H1 (cell line): ENCODE results near the gene CD84. TPM values are rescaled to one million over a fixed set of nuclear protein-coding genes. Genes with fewer than 3 reads are reported as not detected.

Experiments
- CTCF ChIA-PET: fragments of 300-600 bp; sonication (Branson Sonifier 250); formaldehyde crosslinking; loops from one replicate; lab custom pipeline; 2021; ENCODE audit not compliant: partially characterized antibody; lab: Charles Lee
- POLR2A ChIA-PET: fragments of 300-600 bp; sonication (Branson Sonifier 250); formaldehyde crosslinking; loops from one replicate; lab custom pipeline; 2021; ENCODE audit warnings: inconsistent platforms; ENCODE audit not compliant: partially characterized antibody; lab: Charles Lee
- DNase-seq, 2 experiments: peaks; one replicate each; pipeline versions ENCODE4 v3.0.0 to v3.0.0-alpha.2; 2010 to 2022; ENCODE audit warnings: low spot score in 2 of 2, low read depth in 1 of 2, mixed read lengths in 1 of 2
- FAIRE-seq: peaks from 2 replicates; lab custom pipeline; 2011; peaks lifted over from hg19 to GRCh38; lab: Jason Lieb, UNC
- H2AFZ ChIP-seq: 2 replicates; pipeline ENCODE4 v1.8.1; 2012; ENCODE audit warnings: low read length, inconsistent platforms
- H2AK5ac ChIP-seq: 2 replicates; pipeline ENCODE4 v1.6.1; 2013; ENCODE audit warnings: low read depth, low read length
- H2BK120ac ChIP-seq: replicated peaks from 2 replicates; pipeline ENCODE3; 2013; ENCODE audit warnings: low read depth, low read length, inconsistent platforms
- H2BK12ac ChIP-seq: 2 replicates; pipeline ENCODE4 v1.6.1; 2013; ENCODE audit warnings: low read depth, low read length
- H2BK15ac ChIP-seq: 2 replicates; pipeline ENCODE4 v1.6.1; 2013; ENCODE audit warnings: low read length
- H2BK20ac ChIP-seq: 2 replicates; pipeline ENCODE4 v1.6.1; 2013; ENCODE audit warnings: low read length
- H2BK5ac ChIP-seq: 2 replicates; pipeline ENCODE4 v1.6.1; 2013; ENCODE audit warnings: low read depth, low read length
- H3K14ac ChIP-seq: 2 replicates; pipeline ENCODE4 v1.6.1; 2013; ENCODE audit warnings: inconsistent platforms; ENCODE audit not compliant: insufficient read length
- H3K18ac ChIP-seq: 2 replicates; pipeline ENCODE4 v1.6.1; 2013; ENCODE audit warnings: low read length; ENCODE audit errors: extremely low read depth
- H3K23ac ChIP-seq: 2 replicates; pipeline ENCODE4 v1.6.1; 2013; ENCODE audit warnings: inconsistent platforms; ENCODE audit not compliant: insufficient read length
- H3K23me2 ChIP-seq: 2 replicates; pipeline ENCODE4 v1.6.1; 2013; ENCODE audit warnings: low read depth, low read length
- H3K27ac ChIP-seq: 2 replicates; pipeline ENCODE4 v1.6.1; 2011; ENCODE audit warnings: low read depth, low read length, inconsistent platforms
- H3K27me3 ChIP-seq, 4 experiments: replicated peaks in 1 of 4; 1 replicate in 1 of 4; 2 replicates in 3 of 4; pipeline versions ENCODE4 v1.6.1 to v1.8.1; 2011 to 2013; ENCODE audit warnings: low read length in 3 of 4, mild to moderate bottlenecking in 3 of 4, inconsistent platforms in 2 of 4, mixed read lengths in 2 of 4, moderate library complexity in 1 of 4; ENCODE audit not compliant: control insufficient read depth in 3 of 4, insufficient read depth in 3 of 4; ENCODE audit errors: extremely low read depth in 1 of 4
- H3K36me3 ChIP-seq, 4 experiments: 2 replicates each; pipeline versions ENCODE4 v1.6.1 to v1.8.1; 2011 to 2013; ENCODE audit warnings: mild to moderate bottlenecking in 4 of 4, low read length in 3 of 4, moderate library complexity in 2 of 4, control low read depth in 1 of 4, inconsistent platforms in 1 of 4; ENCODE audit not compliant: insufficient read depth in 4 of 4, control insufficient read depth in 2 of 4
- H3K4ac ChIP-seq: replicated peaks from 2 replicates; pipeline ENCODE3; 2013; ENCODE audit warnings: low read length, low read depth, mixed read lengths, inconsistent platforms; ENCODE audit not compliant: insufficient read length
- H3K4me1 ChIP-seq, 4 experiments: replicated peaks in 1 of 4; 1 replicate in 1 of 4; 2 replicates in 3 of 4; pipeline versions ENCODE4 v1.6.1 to v1.8.1; 2011 to 2013; ENCODE audit warnings: low read length in 3 of 4, inconsistent platforms in 2 of 4, mixed read lengths in 1 of 4; ENCODE audit not compliant: insufficient read depth in 4 of 4, control insufficient read depth in 3 of 4
- H3K4me2 ChIP-seq, 2 experiments: 2 replicates each; pipeline versions ENCODE4 v1.6.1 to v1.8.1; 2011 to 2013; ENCODE audit warnings: low read depth in 2 of 2, low read length in 2 of 2, control low read depth in 1 of 2, inconsistent platforms in 1 of 2, mild to moderate bottlenecking in 1 of 2; ENCODE audit not compliant: insufficient read depth in 1 of 2
- H3K4me3 ChIP-seq, 4 experiments: fragments of 200-600, 300-600 bp in 1 of 4; sonication (generic), shearing (Covaris generic), sonication (Bioruptor Twin) in 1 of 4; 2 replicates each; pipeline versions ENCODE4 v1.5.1 to v1.8.1; 2011 to 2016; ENCODE audit warnings: low read length in 4 of 4, low read depth in 3 of 4, control low read depth in 2 of 4, inconsistent platforms in 2 of 4, mild to moderate bottlenecking in 2 of 4, mixed read lengths in 1 of 4, moderate library complexity in 1 of 4; ENCODE audit not compliant: insufficient read depth in 2 of 4; ENCODE audit errors: extremely low read depth in 1 of 4
- H3K56ac ChIP-seq: replicated peaks from 2 replicates; pipeline ENCODE3; 2013; ENCODE audit warnings: low read depth, mild to moderate bottlenecking, mixed read lengths, low read length, inconsistent platforms; ENCODE audit not compliant: insufficient read length
- H3K79me1 ChIP-seq: 2 replicates; pipeline ENCODE4 v1.6.1; 2013; ENCODE audit warnings: low read depth, low read length, control low read depth
- H3K79me2 ChIP-seq, 2 experiments: 2 replicates each; pipeline versions ENCODE4 v1.6.1 to v1.8.1; 2012 to 2013; ENCODE audit warnings: low read length in 2 of 2, mild to moderate bottlenecking in 2 of 2, inconsistent platforms in 1 of 2; ENCODE audit not compliant: insufficient read depth in 2 of 2, control insufficient read depth in 1 of 2
- H3K9ac ChIP-seq, 4 experiments: replicated peaks in 1 of 4; 1 replicate in 1 of 4; 2 replicates in 3 of 4; pipeline versions ENCODE4 v1.6.1 to v1.8.1; 2011 to 2013; ENCODE audit warnings: low read depth in 3 of 4, low read length in 3 of 4, control low read depth in 2 of 4, mild to moderate bottlenecking in 2 of 4, moderate library complexity in 2 of 4, inconsistent platforms in 1 of 4; ENCODE audit errors: extremely low read depth in 1 of 4
- H3K9me3 ChIP-seq, 2 experiments: 2 replicates each; pipeline versions ENCODE4 v1.6.1 to v1.8.1; 2012 to 2013; ENCODE audit warnings: mild to moderate bottlenecking in 2 of 2, moderate library complexity in 2 of 2, control low read depth in 1 of 2, inconsistent platforms in 1 of 2, low read depth in 1 of 2, low read length in 1 of 2, mixed read lengths in 1 of 2; ENCODE audit not compliant: insufficient read depth in 2 of 2
- H4K20me1 ChIP-seq, 2 experiments: replicated peaks in 1 of 2; 2 replicates each; pipeline versions ENCODE3 to v1.8.1; 2011 to 2013; ENCODE audit warnings: inconsistent platforms in 2 of 2, low read length in 2 of 2, mild to moderate bottlenecking in 1 of 2; ENCODE audit not compliant: insufficient read depth in 2 of 2, control insufficient read depth in 1 of 2
- H4K5ac ChIP-seq: 2 replicates; pipeline ENCODE4 v1.6.1; 2013; ENCODE audit warnings: low read length, low read depth, mixed read lengths, inconsistent platforms; ENCODE audit not compliant: insufficient read length
- H4K8ac ChIP-seq: 2 replicates; pipeline ENCODE4 v1.8.0; 2013; ENCODE audit warnings: mild to moderate bottlenecking, moderate library complexity, low read length, inconsistent platforms; ENCODE audit not compliant: insufficient read depth; ENCODE audit errors: extremely low read depth
- H4K91ac ChIP-seq: replicated peaks from 2 replicates; pipeline ENCODE3; 2013; ENCODE audit warnings: low read length, mixed read lengths, inconsistent platforms; ENCODE audit not compliant: insufficient read length
- ATF3 ChIP-seq: IDR thresholded peaks from 2 replicates; pipeline ENCODE4 v1.6.1; 2011; ENCODE audit warnings: low read depth, mild to moderate bottlenecking, low read length; ENCODE audit not compliant: insufficient read depth
- BACH1 ChIP-seq: IDR thresholded peaks from 2 replicates; pipeline ENCODE4 v1.6.1; 2012; ENCODE audit warnings: low read length, improper control_type of control experiment
- CTBP2 ChIP-seq: IDR thresholded peaks from 2 replicates; pipeline ENCODE4 v1.7.0; 2011; ENCODE audit warnings: borderline replicate concordance, mild to moderate bottlenecking, moderate library complexity, mixed read lengths, low read length; ENCODE audit not compliant: insufficient read depth, insufficient read length
- KDM5A ChIP-seq: fragments of 200-600 bp; IDR thresholded peaks from 2 replicates; pipeline ENCODE4 v1.7.1; 2012; ENCODE audit warnings: mild to moderate bottlenecking, low read length, inconsistent platforms, mixed read lengths
- RBBP5 ChIP-seq: IDR thresholded peaks from 2 replicates; pipeline ENCODE4 v1.7.1; 2012; ENCODE audit warnings: low read depth, mild to moderate bottlenecking, inconsistent platforms, low read length, moderate library complexity, borderline replicate concordance
- RFX5 ChIP-seq: IDR thresholded peaks from 2 replicates; pipeline ENCODE4 v1.6.1; 2011; ENCODE audit warnings: low read depth, low read length, improper control_type of control experiment, borderline replicate concordance
- RXRA ChIP-seq: IDR thresholded peaks from 2 replicates; pipeline ENCODE4 v1.6.1; 2011; ENCODE audit warnings: low read depth, mild to moderate bottlenecking, low read length, moderate library complexity; ENCODE audit not compliant: insufficient read depth
- SAP30 ChIP-seq: fragments of 300-600 bp; sonication (generic); IDR thresholded peaks from 2 replicates; pipeline ENCODE4 v1.7.1; 2012; ENCODE audit warnings: low read length, moderate library complexity, mild to moderate bottlenecking, inconsistent platforms; ENCODE audit not compliant: insufficient read depth, insufficient replicate concordance
- polyA plus RNA-seq, 7 experiments: library from polyadenylated mRNA; depleted of rRNA in 3 of 7; stranded (reverse) in 5 of 7; unstranded in 2 of 7; fragments of >200 nt in 5 of 7; fragments of 200-250 nt in 2 of 7; gene quantifications; 1 replicate in 5 of 7; 2 replicates in 1 of 7; 4 replicates in 1 of 7; pipeline versions ENCODE4 v1.2.1 to v1.2.3, GENCODE V29; 2011 to 2013; ENCODE audit warnings: missing spikeins in 2 of 7, mixed read lengths in 2 of 7
- total RNA-seq: library from RNA; stranded (reverse); fragmentation: NEBNext Ultra II Directional; extraction: Animal tissue kit (Norgen Biotek cat#: 25700); gene quantifications from 2 replicates; pipeline ENCODE4 v1.2.1, GENCODE V29; 2021

The CD84 gene
- total and polyA plus RNA-seq, 2 of the 8 experiments (the other 6 are each of a cell fraction or from before 2014, with no cell fraction given) = not detected

- H2BK12ac ChIP-seq = no peak overlapping the region
- no peak for FAIRE-seq
Measured at GRCh38 chr1:160560806-160561205, 18.5 kb downstream of the CD84 start.

More at GRCh38 chr1:160560806-160561205, 18.5 kb downstream of the CD84 start:
- H3K27me3 ChIP-seq = no peaks in the 10 kb centered on the region
- H3K9ac ChIP-seq = no peak overlapping the region
- H3K4me2 ChIP-seq = no peak overlapping the region
- no peak overlapping the region for H2BK120ac ChIP-seq
- H3K56ac ChIP-seq = no peak overlapping the region
- H3K4me3 ChIP-seq = no peak overlapping the region
- no peak overlapping the region for H2AK5ac ChIP-seq
- H2AFZ ChIP-seq = no peak overlapping the region
- no peaks in the 10 kb centered on the region for H3K36me3 ChIP-seq
- no peak overlapping the region for H2BK5ac ChIP-seq
- no peaks in the 10 kb centered on the region for H3K4me1 ChIP-seq
- CTCF ChIA-PET = interaction anchor here (1.8 to 3.2 kb wide), 3 partner anchors 11 to 121 kb away, joined by 3 to 10 read pairs (median 6); no protein-coding TSS in a partner anchor
- H3K18ac ChIP-seq = no peak overlapping the region
- no peak overlapping the region for H2BK20ac ChIP-seq
- H2BK15ac ChIP-seq = no peak overlapping the region
- DNase-seq = no peak
- H4K8ac ChIP-seq = no peak overlapping the region
- H3K14ac ChIP-seq = no peak overlapping the region
- no peak overlapping the region for H4K91ac ChIP-seq
- no peaks in the 10 kb centered on the region; a peak in 2 of 4 replicates for H3K9me3 ChIP-seq
- no peaks in the 10 kb centered on the region for H4K20me1 ChIP-seq
- H4K5ac ChIP-seq = no peak overlapping the region
- TF ChIP-seq RXRA (no peak), RFX5 (no peak), ATF3 (no peak), CTBP2 (no peak), KDM5A (no peak), BACH1 (no peak), SAP30 (no peak), RBBP5 (no peak)
- TF ChIP-seq, all 59 proteins: peak for 0
- Histone ChIP-seq H3K79me1 (no peaks in the 10 kb centered on the region), H3K79me2 (no peaks in the 10 kb centered on the region), H3K23ac (no peak overlapping the region), H3K4ac (no peak overlapping the region), H3K23me2 (no peaks in the 10 kb centered on the region), H3K27ac (no peak overlapping the region)
- POLR2A ChIA-PET = no interaction called here
